HepG2 (cell line): ENCODE data around the gene ZXDC. TPM values are rescaled to one million over a fixed set of nuclear protein-coding genes. Genes with fewer than 3 reads are reported as not detected.

Experiments
- ARID2 ChIP-seq: sonication (generic); formaldehyde crosslinking; IDR thresholded peaks from 2 replicates; pipeline ENCODE4 v1.8.1; 2022; ENCODE audit warnings: mild to moderate bottlenecking, missing genetic modification reagents, borderline replicate concordance
- CCAR2 ChIP-seq: fragments of 200-400 bp; formaldehyde crosslinking; optimal IDR thresholded peaks from 2 replicates; pipeline ENCODE3; 2018; ENCODE audit warnings: low read depth, mild to moderate bottlenecking, low read length, moderate library complexity
- FOSL1 ChIP-seq: sonication (generic); formaldehyde crosslinking; IDR thresholded peaks from 2 replicates; pipeline ENCODE4 v1.9.0; 2021; ENCODE audit warnings: missing genetic modification reagents, borderline replicate concordance
- HMGA1 ChIP-seq: sonication (generic); formaldehyde crosslinking; conservative IDR thresholded peaks from 2 replicates; pipeline ENCODE4 v1.4.0; 2020; ENCODE audit warnings: missing genetic modification reagents
- HNRNPK ChIP-seq: fragments of 200-400 bp; formaldehyde crosslinking; IDR thresholded peaks from 2 replicates; pipeline ENCODE4 v1.6.1; 2018; ENCODE audit warnings: low read length, low read depth, moderate library complexity, mild to moderate bottlenecking; ENCODE audit not compliant: poor library complexity, severe bottlenecking
- JDP2 ChIP-seq: sonication (generic); formaldehyde crosslinking; IDR thresholded peaks from 2 replicates; pipeline ENCODE4 v1.8.1; 2022; ENCODE audit warnings: missing genetic modification reagents, borderline replicate concordance
- ZBTB4 ChIP-seq: sonication (generic); formaldehyde crosslinking; IDR thresholded peaks from 2 replicates; pipeline ENCODE4 v1.4.0; 2020; ENCODE audit warnings: missing genetic modification reagents, mild to moderate bottlenecking, borderline replicate concordance
- ZFP36 ChIP-seq: fragments of 150-350 bp; IDR thresholded peaks from 2 replicates; pipeline ENCODE4 v1.6.1; 2018; ENCODE audit warnings: borderline replicate concordance, low read length, low read depth; ENCODE audit not compliant: partially characterized antibody
- ZNF264 ChIP-seq: sonication (generic); formaldehyde crosslinking; IDR thresholded peaks from 2 replicates; pipeline ENCODE4 v1.4.0; 2020; ENCODE audit warnings: missing genetic modification reagents
- ZNF563 ChIP-seq: sonication (generic); formaldehyde crosslinking; IDR thresholded peaks from 2 replicates; pipeline ENCODE4 v1.8.0; 2022; ENCODE audit warnings: mild to moderate bottlenecking, moderate library complexity, missing genetic modification reagents
- ZNF577 ChIP-seq: sonication (generic); formaldehyde crosslinking; IDR thresholded peaks from 2 replicates; pipeline ENCODE4 v1.4.0; 2020; ENCODE audit warnings: mild to moderate bottlenecking, low read depth, missing genetic modification reagents, borderline replicate concordance
- ZNF7 ChIP-seq: IDR thresholded peaks from 2 replicates; pipeline ENCODE4 v1.6.1; 2016; ENCODE audit warnings: missing biosample characterization, missing genetic modification reagents
- polyA plus RNA-seq, 8 experiments: library from polyadenylated mRNA; depleted of rRNA in 3 of 8; stranded (reverse) in 7 of 8; unstranded in 1 of 8; fragments of >200 nt; fragmentation: Illumina TruSeq in 4 of 8; extraction: Trizol in 4 of 8; gene quantifications; 2 replicates each; pipeline versions ENCODE4 v1.2.1 to v1.2.3, GENCODE V29; 2011 to 2016; ENCODE audit warnings: low read depth in 4 of 8, missing spikeins in 1 of 8, mixed read lengths in 1 of 8; ENCODE audit not compliant: insufficient read depth in 1 of 8
- total RNA-seq, 5 experiments: library from RNA; depleted of rRNA; stranded (reverse); fragments of >200 nt; fragmentation: Illumina TruSeq; extraction: Trizol; gene quantifications; 2 replicates each; pipeline ENCODE4 v1.2.3, GENCODE V29; 2016; ENCODE audit warnings: low read depth in 1 of 5
- TF ChIP-seq, protein P1 (sequence below): sonication (generic); formaldehyde crosslinking; IDR thresholded peaks from 2 replicates; pipeline ENCODE4 v1.9.0; 2021; ENCODE audit warnings: missing genetic modification reagents, borderline replicate concordance
- TF ChIP-seq, protein P2 (sequence below): sonication (generic); formaldehyde crosslinking; IDR thresholded peaks from 2 replicates; pipeline ENCODE4 v1.9.0; 2021; ENCODE audit warnings: mild to moderate bottlenecking, missing genetic modification reagents
- TF ChIP-seq, protein P3 (sequence below): sonication (generic); formaldehyde crosslinking; IDR thresholded peaks from 2 replicates; pipeline ENCODE4 v1.5.1; 2020; ENCODE audit warnings: missing genetic modification reagents, mild to moderate bottlenecking, borderline replicate concordance

ZXDC gene
- total and polyA plus RNA-seq, 2 of the 13 experiments (the other 11 are each of a cell fraction or from before 2014, with no cell fraction given): 17.6 to 21.2 TPM

- TF ChIP-seq, protein P1, sequence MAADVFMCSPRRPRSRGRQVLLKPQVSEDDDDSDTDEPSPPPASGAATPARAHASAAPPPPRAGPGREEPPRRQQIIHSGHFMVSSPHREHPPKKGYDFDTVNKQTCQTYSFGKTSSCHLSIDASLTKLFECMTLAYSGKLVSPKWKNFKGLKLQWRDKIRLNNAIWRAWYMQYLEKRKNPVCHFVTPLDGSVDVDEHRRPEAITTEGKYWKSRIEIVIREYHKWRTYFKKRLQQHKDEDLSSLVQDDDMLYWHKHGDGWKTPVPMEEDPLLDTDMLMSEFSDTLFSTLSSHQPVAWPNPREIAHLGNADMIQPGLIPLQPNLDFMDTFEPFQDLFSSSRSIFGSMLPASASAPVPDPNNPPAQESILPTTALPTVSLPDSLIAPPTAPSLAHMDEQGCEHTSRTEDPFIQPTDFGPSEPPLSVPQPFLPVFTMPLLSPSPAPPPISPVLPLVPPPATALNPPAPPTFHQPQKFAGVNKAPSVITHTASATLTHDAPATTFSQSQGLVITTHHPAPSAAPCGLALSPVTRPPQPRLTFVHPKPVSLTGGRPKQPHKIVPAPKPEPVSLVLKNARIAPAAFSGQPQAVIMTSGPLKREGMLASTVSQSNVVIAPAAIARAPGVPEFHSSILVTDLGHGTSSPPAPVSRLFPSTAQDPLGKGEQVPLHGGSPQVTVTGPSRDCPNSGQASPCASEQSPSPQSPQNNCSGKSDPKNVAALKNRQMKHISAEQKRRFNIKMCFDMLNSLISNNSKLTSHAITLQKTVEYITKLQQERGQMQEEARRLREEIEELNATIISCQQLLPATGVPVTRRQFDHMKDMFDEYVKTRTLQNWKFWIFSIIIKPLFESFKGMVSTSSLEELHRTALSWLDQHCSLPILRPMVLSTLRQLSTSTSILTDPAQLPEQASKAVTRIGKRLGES (CRISPR knock-in tag): no peak
- TF ChIP-seq ZNF563 (CRISPR knock-in tag) (no peak), ARID2 (CRISPR knock-in tag) (no peak), JDP2 (CRISPR knock-in tag) (no peak), ZNF7 (no peak), HNRNPK (no peak), ZNF264 (no peak), ZNF577 (CRISPR knock-in tag) (no peak), ZFP36 (no peak), ZBTB4 (CRISPR knock-in tag) (no peak), CCAR2 (no peak), HMGA1 (CRISPR knock-in tag) (no peak), FOSL1 (CRISPR knock-in tag) (no peak)
- TF ChIP-seq, protein P2, sequence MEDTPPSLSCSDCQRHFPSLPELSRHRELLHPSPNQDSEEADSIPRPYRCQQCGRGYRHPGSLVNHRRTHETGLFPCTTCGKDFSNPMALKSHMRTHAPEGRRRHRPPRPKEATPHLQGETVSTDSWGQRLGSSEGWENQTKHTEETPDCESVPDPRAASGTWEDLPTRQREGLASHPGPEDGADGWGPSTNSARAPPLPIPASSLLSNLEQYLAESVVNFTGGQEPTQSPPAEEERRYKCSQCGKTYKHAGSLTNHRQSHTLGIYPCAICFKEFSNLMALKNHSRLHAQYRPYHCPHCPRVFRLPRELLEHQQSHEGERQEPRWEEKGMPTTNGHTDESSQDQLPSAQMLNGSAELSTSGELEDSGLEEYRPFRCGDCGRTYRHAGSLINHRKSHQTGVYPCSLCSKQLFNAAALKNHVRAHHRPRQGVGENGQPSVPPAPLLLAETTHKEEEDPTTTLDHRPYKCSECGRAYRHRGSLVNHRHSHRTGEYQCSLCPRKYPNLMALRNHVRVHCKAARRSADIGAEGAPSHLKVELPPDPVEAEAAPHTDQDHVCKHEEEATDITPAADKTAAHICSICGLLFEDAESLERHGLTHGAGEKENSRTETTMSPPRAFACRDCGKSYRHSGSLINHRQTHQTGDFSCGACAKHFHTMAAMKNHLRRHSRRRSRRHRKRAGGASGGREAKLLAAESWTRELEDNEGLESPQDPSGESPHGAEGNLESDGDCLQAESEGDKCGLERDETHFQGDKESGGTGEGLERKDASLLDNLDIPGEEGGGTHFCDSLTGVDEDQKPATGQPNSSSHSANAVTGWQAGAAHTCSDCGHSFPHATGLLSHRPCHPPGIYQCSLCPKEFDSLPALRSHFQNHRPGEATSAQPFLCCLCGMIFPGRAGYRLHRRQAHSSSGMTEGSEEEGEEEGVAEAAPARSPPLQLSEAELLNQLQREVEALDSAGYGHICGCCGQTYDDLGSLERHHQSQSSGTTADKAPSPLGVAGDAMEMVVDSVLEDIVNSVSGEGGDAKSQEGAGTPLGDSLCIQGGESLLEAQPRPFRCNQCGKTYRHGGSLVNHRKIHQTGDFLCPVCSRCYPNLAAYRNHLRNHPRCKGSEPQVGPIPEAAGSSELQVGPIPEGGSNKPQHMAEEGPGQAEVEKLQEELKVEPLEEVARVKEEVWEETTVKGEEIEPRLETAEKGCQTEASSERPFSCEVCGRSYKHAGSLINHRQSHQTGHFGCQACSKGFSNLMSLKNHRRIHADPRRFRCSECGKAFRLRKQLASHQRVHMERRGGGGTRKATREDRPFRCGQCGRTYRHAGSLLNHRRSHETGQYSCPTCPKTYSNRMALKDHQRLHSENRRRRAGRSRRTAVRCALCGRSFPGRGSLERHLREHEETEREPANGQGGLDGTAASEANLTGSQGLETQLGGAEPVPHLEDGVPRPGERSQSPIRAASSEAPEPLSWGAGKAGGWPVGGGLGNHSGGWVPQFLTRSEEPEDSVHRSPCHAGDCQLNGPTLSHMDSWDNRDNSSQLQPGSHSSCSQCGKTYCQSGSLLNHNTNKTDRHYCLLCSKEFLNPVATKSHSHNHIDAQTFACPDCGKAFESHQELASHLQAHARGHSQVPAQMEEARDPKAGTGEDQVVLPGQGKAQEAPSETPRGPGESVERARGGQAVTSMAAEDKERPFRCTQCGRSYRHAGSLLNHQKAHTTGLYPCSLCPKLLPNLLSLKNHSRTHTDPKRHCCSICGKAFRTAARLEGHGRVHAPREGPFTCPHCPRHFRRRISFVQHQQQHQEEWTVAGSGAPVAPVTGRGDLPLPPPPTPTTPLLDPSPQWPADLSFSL (CRISPR knock-in tag): no peak
- TF ChIP-seq, protein P3, sequence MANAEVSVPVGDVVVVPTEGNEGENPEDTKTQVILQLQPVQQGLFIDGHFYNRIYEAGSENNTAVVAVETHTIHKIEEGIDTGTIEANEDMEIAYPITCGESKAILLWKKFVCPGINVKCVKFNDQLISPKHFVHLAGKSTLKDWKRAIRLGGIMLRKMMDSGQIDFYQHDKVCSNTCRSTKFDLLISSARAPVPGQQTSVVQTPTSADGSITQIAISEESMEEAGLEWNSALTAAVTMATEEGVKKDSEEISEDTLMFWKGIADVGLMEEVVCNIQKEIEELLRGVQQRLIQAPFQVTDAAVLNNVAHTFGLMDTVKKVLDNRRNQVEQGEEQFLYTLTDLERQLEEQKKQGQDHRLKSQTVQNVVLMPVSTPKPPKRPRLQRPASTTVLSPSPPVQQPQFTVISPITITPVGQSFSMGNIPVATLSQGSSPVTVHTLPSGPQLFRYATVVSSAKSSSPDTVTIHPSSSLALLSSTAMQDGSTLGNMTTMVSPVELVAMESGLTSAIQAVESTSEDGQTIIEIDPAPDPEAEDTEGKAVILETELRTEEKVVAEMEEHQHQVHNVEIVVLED: no peak
Measured at GRCh38 chr3:126522363-126522788, 46.7 kb upstream of the ZXDC start (continued).
